GM21447 (cell line): ENCODE results near the gene SGF29.
"Not testable (repeated sequence)": the region's sequence is repeated elsewhere in the genome, so short reads cannot be mapped to it uniquely, and the experiment has no call there.

Experiments used
- ATAC-seq: cut with Tn5 transposase; IDR thresholded peaks from one replicate; pipeline ENCODE4 v1.9.1; 2021; ENCODE audit not compliant: unreplicated experiment

Gene SGF29

GRCh38 chr16:28532940-28533647, 20.6 kb upstream of the SGF29 start:
- no peak for ATAC-seq

GRCh38 chr16:28534542-28535373, 19.0 kb upstream of the SGF29 start:
- ATAC-seq, result no peak

GRCh38 chr16:28537076-28537475, 16.6 kb upstream of the SGF29 start:
- ATAC-seq, result no peak

GRCh38 chr16:28537964-28538732, 15.6 kb upstream of the SGF29 start:
- ATAC-seq, result no peak

GRCh38 chr16:28538733-28539596, 14.8 kb upstream of the SGF29 start, which contains the start of gene NUPR1:
Gene NUPR1 (minus strand): TSS chr16:28538974. CDS start chr16:28538907, 67 bp downstream.
- ATAC-seq, result no peak

- ATAC-seq, result no peak
These were observed 13.4 kb upstream of the SGF29 start for GRCh38 chr16:28540346-28540745.

- ATAC-seq, result no peak
These were observed 11.1 kb upstream of the SGF29 start for GRCh38 chr16:28542646-28543045.

- no peak for ATAC-seq
These were observed 10.6 kb upstream of the SGF29 start for GRCh38 chr16:28543072-28543471.

GRCh38 chr16:28544998-28545397, 8.7 kb upstream of the SGF29 start:
- ATAC-seq, result no peak

GRCh38 chr16:28545964-28546363, 7.8 kb upstream of the SGF29 start:
- not testable (repeated sequence) for ATAC-seq

- no peak for ATAC-seq
These were observed 7.1 kb upstream of the SGF29 start for GRCh38 chr16:28546626-28547025.

- no peak for ATAC-seq
These were observed 5.4 kb upstream of the SGF29 start for GRCh38 chr16:28548306-28548802.

- no peak for ATAC-seq
These were observed 4.3 kb upstream of the SGF29 start for GRCh38 chr16:28549301-28549899.

- peak; percentile 2 for ATAC-seq
These were observed 1.1 kb downstream of the SGF29 start for GRCh38 chr16:28554634-28555423.

GRCh38 chr16:28555561-28555960, 1.8 kb downstream of the SGF29 start:
- no peak for ATAC-seq

GRCh38 chr16:28556914-28557320, 3.2 kb downstream of the SGF29 start:
- no peak for ATAC-seq

- no peak for ATAC-seq
These were observed 4.7 kb downstream of the SGF29 start for GRCh38 chr16:28558456-28558855.

GRCh38 chr16:28561557-28562187, 8.0 kb downstream of the SGF29 start:
- no peak for ATAC-seq

GRCh38 chr16:28562199-28562598, 8.5 kb downstream of the SGF29 start:
- ATAC-seq, result no peak
